ENCODE data around the gene PITPNM3. TPM values are rescaled to one million over a fixed set of nuclear protein-coding genes. Genes with fewer than 3 reads are reported as not detected.

The PITPNM3 gene
- total and polyA plus RNA-seq, 2 experiments from 2014 or later: 0.77 to 6.5 TPM

- no peak overlapping the region for H3K4me3 ChIP-seq
- no peak overlapping the region for H3K27ac ChIP-seq
- no peak for DNase-seq (ENCODE audit: low read depth in 1 of 2, low spot score in 1 of 2)
- no peaks in the 10 kb centered on the region for H3K4me1 ChIP-seq (ENCODE audit: low read depth)
- no peaks in the 10 kb centered on the region for H3K9me3 ChIP-seq (ENCODE audit: low read depth)
- H3K27me3 ChIP-seq: no peaks in the 10 kb centered on the region
- H3K36me3 ChIP-seq: no peaks in the 10 kb centered on the region
- no peak for TF ChIP-seq CTCF (IDR thresholded peaks at IDR 0.05; ENCODE audit: low read depth, low read length)
Measured at GRCh38 chr17:6408735-6409134, 147.6 kb downstream of the PITPNM3 start.

DNA sequence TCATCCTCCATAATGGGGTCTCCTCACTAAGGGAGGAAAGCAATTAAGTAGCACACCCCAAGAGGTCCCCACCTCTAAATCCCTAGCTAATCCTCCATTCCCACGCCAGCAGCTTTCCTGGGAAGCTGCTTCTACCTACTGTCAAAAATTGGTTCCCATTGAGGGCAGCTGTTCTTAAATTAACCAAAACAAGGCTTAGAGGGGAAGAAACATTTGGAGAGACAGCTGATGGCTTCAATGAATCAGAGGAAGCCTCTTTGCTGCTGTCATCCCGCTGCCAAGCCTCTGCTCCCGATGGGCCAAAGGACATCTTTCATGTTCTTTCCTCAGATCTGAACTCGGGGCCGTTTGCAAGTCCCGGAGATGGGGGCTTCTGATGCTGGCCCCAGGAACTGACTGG, 148.1 kb downstream of the PITPNM3 start:
- no peaks in the 10 kb centered on the region for H3K4me1 ChIP-seq (ENCODE audit: low read depth)
- H3K27ac ChIP-seq: no peak overlapping the region
- no peaks in the 10 kb centered on the region for H3K36me3 ChIP-seq
- no peaks in the 10 kb centered on the region for H3K27me3 ChIP-seq
- TF ChIP-seq CTCF (IDR thresholded peaks at IDR 0.05; ENCODE audit: low read depth, low read length): no peak
- no peak for DNase-seq (ENCODE audit: low read depth in 1 of 2, low spot score in 1 of 2)
- no peaks in the 10 kb centered on the region for H3K9me3 ChIP-seq (ENCODE audit: low read depth)
- no peak overlapping the region for H3K4me3 ChIP-seq

- Histone ChIP-seq H3K27ac (no peak overlapping the region), H3K36me3 (no peaks in the 10 kb centered on the region), H3K4me1 (ENCODE audit: low read depth) (no peaks in the 10 kb centered on the region), H3K4me3 (no peak overlapping the region), H3K27me3 (no peaks in the 10 kb centered on the region), H3K9me3 (ENCODE audit: low read depth) (no peaks in the 10 kb centered on the region)
- TF ChIP-seq CTCF (IDR thresholded peaks at IDR 0.05; ENCODE audit: low read depth, low read length): no peak
- no peak for DNase-seq (ENCODE audit: low read depth in 1 of 2, low spot score in 1 of 2)
Measured at GRCh38 chr17:6402258-6402657, 154.1 kb downstream of the PITPNM3 start.

Other genes starting within 250 kb of the PITPNM3 start
- not detected in 2 replicates for gene AIPL1, start 121.4 kb downstream of the PITPNM3 start, total RNA-seq
- gene AIPL1, start 121.4 kb downstream of the PITPNM3 start, polyA plus RNA-seq: not detected in 2 replicates
- gene PIMREG, start 112.1 kb downstream of the PITPNM3 start, total RNA-seq: 10.3 and 70.6 TPM in 2 replicates
- gene PIMREG, start 112.1 kb downstream of the PITPNM3 start, polyA plus RNA-seq: 11.3 and 65.2 TPM in 2 replicates
- gene KIAA0753, start 84.2 kb upstream of the PITPNM3 start, total RNA-seq: 11.3 and 13.5 TPM in 2 replicates
- gene KIAA0753, start 84.2 kb upstream of the PITPNM3 start, polyA plus RNA-seq: 6.9 and 9.2 TPM in 2 replicates
- gene TXNDC17, start 84.5 kb upstream of the PITPNM3 start, total RNA-seq: 128 and 270 TPM in 2 replicates
- 279 and 467 TPM in 2 replicates for gene TXNDC17, start 84.5 kb upstream of the PITPNM3 start, polyA plus RNA-seq
- 7.1 and 15.7 TPM in 2 replicates for gene MED31, start 95.0 kb upstream of the PITPNM3 start, total RNA-seq
- gene MED31, start 95.0 kb upstream of the PITPNM3 start, polyA plus RNA-seq: 44.1 and 72.6 TPM in 2 replicates
- gene C17orf100, start 95.2 kb upstream of the PITPNM3 start, total RNA-seq: 2.4 and 3.7 TPM in 2 replicates
- 7.1 and 8.2 TPM in 2 replicates for gene C17orf100, start 95.2 kb upstream of the PITPNM3 start, polyA plus RNA-seq
- gene SLC13A5, start 156.8 kb upstream of the PITPNM3 start, total RNA-seq: 0.18 and 0.67 TPM in 2 replicates
- 0.15 TPM in 1 of 2 replicates, not detected in the other for gene SLC13A5, start 156.8 kb upstream of the PITPNM3 start, polyA plus RNA-seq
- not detected in 2 replicates for gene XAF1, start 199.5 kb upstream of the PITPNM3 start, total RNA-seq
- gene XAF1, start 199.5 kb upstream of the PITPNM3 start, polyA plus RNA-seq: not detected in 2 replicates
- gene FBXO39, start 219.7 kb upstream of the PITPNM3 start, total RNA-seq: not detected in 2 replicates
- gene FBXO39, start 219.7 kb upstream of the PITPNM3 start, polyA plus RNA-seq: not detected in 2 replicates

All from cardiac muscle cell (in vitro differentiated cells and primary cell).